ENCODE data around the gene NUP62. TPM values are rescaled to one million over a fixed set of nuclear protein-coding genes. Genes with fewer than 3 reads are reported as not detected.
A peak's percentile ranks its signal among the peaks of the same experiment; 100 is the strongest.

The NUP62 gene
- total RNA-seq, 3 donors from 2014 or later (not counting 1 experiment from before 2014, with no cell fraction given) = 34.2 to 57.4 (median 40.9) TPM

GRCh38 chr19:49862391-49863253, 66.7 kb downstream of the NUP62 start:
- Histone ChIP-seq H3K4me1 (ENCODE audit: control insufficient read depth, insufficient read depth, low read length) (peaks cover 23% of the 10 kb centered on the region), H3K36me3 (ENCODE audit: control insufficient read depth, insufficient read depth, low read length) (peaks cover 46% of the 10 kb centered on the region), H3K4me3 (ENCODE audit: low read length) (no peak overlapping the region), H3K27ac (ENCODE audit: low read length) (no peak overlapping the region), H3K9me3 (ENCODE audit: control insufficient read depth, insufficient read depth, low read length) (no peaks in the 10 kb centered on the region), H3K27me3 (ENCODE audit: control insufficient read depth, insufficient read depth, low read length) (no peaks in the 10 kb centered on the region)
- peak overlapping the region in 1 of 2 donors; percentile 36 for H3K27ac Mint-ChIP-seq
- no peaks in the 10 kb centered on the region for H3K27me3 Mint-ChIP-seq (ENCODE audit: low read depth in 2 of 2)
- intact Hi-C loops (cut with micrococcal nuclease) = no loop called here
- DNase-seq (peak in 1 of 2 donors; percentile 37), ATAC-seq (no peak)
- no peak overlapping the region for H3K4me3 Mint-ChIP-seq
- H3K4me1 Mint-ChIP-seq = peaks cover 14 to 18% of the 10 kb centered on the region in 2 donors
- TF ChIP-seq CTCF (IDR thresholded peaks at IDR 0.05) = no peak
- H3K9me3 Mint-ChIP-seq = no peaks in the 10 kb centered on the region
- 92% methylated on average over 49 of the region's 49 CpGs for WGBS (ENCODE audit: insufficient coverage)
- H3K36me3 Mint-ChIP-seq = no peaks in the 10 kb centered on the region

GRCh38 chr19:49861541-49862378, 67.5 kb downstream of the NUP62 start:
- peaks cover 12 to 14% of the 10 kb centered on the region in 2 donors for H3K4me1 Mint-ChIP-seq
- no peaks in the 10 kb centered on the region for H3K27me3 Mint-ChIP-seq (ENCODE audit: low read depth in 2 of 2)
- no peak overlapping the region for H3K27ac Mint-ChIP-seq
- intact Hi-C loops (cut with micrococcal nuclease) = no loop called here
- Histone ChIP-seq H3K27ac (ENCODE audit: low read length) (no peak overlapping the region), H3K9me3 (ENCODE audit: control insufficient read depth, insufficient read depth, low read length) (no peaks in the 10 kb centered on the region), H3K27me3 (ENCODE audit: control insufficient read depth, insufficient read depth, low read length) (no peaks in the 10 kb centered on the region), H3K4me1 (ENCODE audit: control insufficient read depth, insufficient read depth, low read length) (peaks cover 19% of the 10 kb centered on the region), H3K36me3 (ENCODE audit: control insufficient read depth, insufficient read depth, low read length) (peaks cover 48% of the 10 kb centered on the region), H3K4me3 (ENCODE audit: low read length) (no peak overlapping the region)
- H3K4me3 Mint-ChIP-seq = no peak overlapping the region
- 93% methylated on average over 57 of the region's 60 CpGs for WGBS (ENCODE audit: insufficient coverage)
- no peak for DNase-seq
- peak in 2 of 3 donors; percentile 18 to 19 for ATAC-seq
- H3K36me3 Mint-ChIP-seq = no peaks in the 10 kb centered on the region
- no peaks in the 10 kb centered on the region for H3K9me3 Mint-ChIP-seq
- no peak for TF ChIP-seq CTCF (IDR thresholded peaks at IDR 0.05)

GRCh38 chr19:49861107-49861506, 68.2 kb downstream of the NUP62 start:
- Mint-ChIP-seq H3K4me1 (peaks cover 5 to 14% of the 10 kb centered on the region in 2 donors), H3K27ac (no peak overlapping the region), H3K4me3 (no peak overlapping the region), H3K9me3 (no peaks in the 10 kb centered on the region), H3K27me3 (ENCODE audit: low read depth in 2 of 2) (no peaks in the 10 kb centered on the region), H3K36me3 (no peaks in the 10 kb centered on the region)
- Histone ChIP-seq H3K4me3 (ENCODE audit: low read length) (no peak overlapping the region), H3K36me3 (ENCODE audit: control insufficient read depth, insufficient read depth, low read length) (peaks cover 48% of the 10 kb centered on the region), H3K27me3 (ENCODE audit: control insufficient read depth, insufficient read depth, low read length) (no peaks in the 10 kb centered on the region), H3K9me3 (ENCODE audit: control insufficient read depth, insufficient read depth, low read length) (no peaks in the 10 kb centered on the region), H3K27ac (ENCODE audit: low read length) (no peak overlapping the region), H3K4me1 (ENCODE audit: control insufficient read depth, insufficient read depth, low read length) (peaks cover 12% of the 10 kb centered on the region)
- 92% methylated on average over 12 of the region's 13 CpGs for WGBS (ENCODE audit: insufficient coverage)
- no peak for ATAC-seq
- DNase-seq = no peak
- no peak for TF ChIP-seq CTCF (IDR thresholded peaks at IDR 0.05)
- intact Hi-C loops (cut with micrococcal nuclease) = no loop called here

Data from natural killer cell (primary cell).